Stimulated activated CD8-positive, alpha-beta memory T cell treated with anti-CD3 and anti-CD28 coated beads, Interleukin-7, amount 100 ng/mL, for 24 hours (primary cell): ENCODE results near the gene SRR.

Source experiments
- DNase-seq: peaks from one replicate; pipeline ENCODE4 v3.0.0-alpha.2; 2020; ENCODE audit warnings: low read depth

Gene SRR

GRCh38 chr17:2346475-2346874 lies 42.7 kb downstream of the SRR start:
- DNase-seq = no peak

- DNase-seq = no peak
Observed at GRCh38 chr17:2347805-2348685, 44.3 kb downstream of the SRR start.

GRCh38 chr17:2351269-2351668 lies 47.5 kb downstream of the SRR start:
- DNase-seq = no peak

DNA sequence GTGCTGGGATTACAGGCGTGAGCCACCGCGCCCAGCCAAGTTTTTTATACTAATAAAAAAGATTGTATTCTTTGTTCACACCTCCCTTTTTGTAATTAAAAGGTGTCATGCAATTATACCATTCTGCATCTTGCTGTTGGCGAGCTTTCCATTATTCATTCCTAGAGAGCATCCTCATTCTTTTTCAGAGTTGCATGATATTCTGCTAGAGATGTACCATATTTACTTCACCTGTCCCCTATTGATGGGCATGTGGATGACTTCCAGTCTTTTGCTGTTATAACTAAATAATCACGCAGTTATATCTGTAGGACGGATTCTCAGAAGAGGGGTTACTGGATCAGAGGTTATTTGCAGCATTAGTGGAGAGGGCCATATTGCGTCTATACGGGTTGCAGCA lies 50.6 kb downstream of the SRR start:
- no peak for DNase-seq

DNA sequence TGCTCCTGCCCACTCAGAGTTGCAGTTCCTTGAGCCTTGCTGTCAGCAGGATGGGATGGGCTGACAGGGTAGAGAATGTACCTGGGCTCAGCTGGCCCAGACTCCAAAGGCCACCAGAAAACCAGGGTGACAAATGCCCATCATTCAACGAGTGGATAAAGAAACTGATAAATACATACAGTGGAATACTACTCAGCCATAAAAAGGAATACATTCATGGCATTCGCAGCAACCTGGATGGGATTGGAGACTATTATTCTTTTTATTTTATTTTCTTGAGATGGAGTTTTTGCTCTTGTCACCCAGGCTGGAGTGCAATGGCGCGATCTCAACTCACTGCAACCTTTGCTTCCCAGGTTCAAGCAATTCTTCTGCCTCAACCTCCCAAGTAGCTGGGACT lies 53.5 kb downstream of the SRR start:
- DNase-seq = no peak

GRCh38 chr17:2357931-2358434 lies 54.2 kb downstream of the SRR start:
- DNase-seq = no peak

DNA sequence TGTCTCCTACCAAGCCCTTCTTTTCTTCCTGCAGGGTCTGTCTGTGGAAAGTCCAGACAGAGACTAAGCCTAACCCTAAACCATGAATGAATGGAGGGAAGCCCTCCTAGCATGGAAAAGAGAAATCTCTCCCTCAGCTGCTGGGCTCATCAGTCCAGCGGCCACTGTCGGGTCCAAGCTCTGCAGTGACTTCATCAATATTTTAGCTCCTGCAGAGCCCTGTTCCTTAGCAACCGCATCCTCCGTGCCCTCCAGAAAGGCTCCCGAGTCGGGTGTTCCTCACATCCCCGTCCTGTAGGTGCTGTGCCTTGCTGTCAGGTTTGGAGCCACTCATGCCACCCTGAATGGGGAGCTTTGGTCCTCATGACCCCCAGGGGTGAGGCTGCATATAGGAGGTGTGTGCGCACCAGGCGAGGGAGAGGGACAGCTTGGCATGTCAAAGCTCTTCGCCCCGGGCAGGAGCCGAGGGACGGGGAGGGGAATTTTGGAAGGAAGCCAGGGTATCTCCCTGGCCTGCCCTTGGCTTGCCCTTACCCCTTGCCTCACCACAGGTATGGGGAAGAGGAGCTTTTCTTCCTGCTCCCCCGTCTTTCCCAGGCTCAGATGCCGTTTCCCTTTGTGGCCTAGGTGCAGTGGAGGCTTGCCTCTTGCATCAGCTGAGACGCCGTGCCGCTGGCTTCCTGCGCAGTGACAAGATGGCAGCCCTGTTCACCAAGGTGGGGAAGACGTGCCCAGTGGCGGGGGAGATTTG lies 57.4 kb downstream of the SRR start:
- no peak for DNase-seq

DNA sequence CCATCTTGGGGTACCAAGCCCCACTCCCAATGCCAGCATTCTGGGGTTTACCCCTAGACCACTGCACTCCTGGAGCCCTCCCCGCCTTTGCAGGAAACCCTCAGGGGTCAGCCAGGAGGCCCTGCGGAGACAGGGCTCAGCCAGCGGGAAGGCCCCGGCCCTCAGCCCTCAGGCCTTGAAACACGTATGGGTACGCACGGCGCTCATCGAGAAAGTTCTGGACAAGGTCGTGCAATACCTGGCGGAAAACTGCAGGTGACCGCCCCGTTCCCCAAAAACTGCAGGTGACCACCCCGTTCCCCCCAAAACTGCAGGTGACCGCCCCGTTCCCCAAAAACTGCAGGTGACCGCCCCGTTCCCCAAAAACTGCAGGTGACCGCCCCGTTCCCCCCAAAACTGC lies 58.3 kb downstream of the SRR start:
- DNase-seq = no peak

DNA sequence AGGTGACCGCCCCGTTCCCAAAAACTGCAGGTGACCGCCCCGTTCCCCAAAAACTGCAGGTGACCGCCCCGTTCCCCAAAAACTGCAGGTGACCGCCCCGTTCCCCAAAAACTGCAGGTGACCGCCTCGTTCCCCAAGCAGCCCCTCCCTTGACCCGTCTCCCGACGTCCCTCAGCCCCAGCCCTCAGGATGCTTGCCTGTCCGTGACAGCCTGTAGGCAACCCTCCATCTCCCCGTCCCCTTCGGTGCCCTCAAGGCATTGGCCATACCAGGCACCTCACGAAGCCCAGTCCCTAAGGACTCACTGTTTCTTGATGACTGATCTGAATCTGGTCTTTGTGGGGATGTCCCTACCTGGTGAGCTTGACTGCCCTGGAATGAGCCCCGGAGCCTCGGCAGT lies 58.7 kb downstream of the SRR start:
- DNase-seq = no peak

DNA sequence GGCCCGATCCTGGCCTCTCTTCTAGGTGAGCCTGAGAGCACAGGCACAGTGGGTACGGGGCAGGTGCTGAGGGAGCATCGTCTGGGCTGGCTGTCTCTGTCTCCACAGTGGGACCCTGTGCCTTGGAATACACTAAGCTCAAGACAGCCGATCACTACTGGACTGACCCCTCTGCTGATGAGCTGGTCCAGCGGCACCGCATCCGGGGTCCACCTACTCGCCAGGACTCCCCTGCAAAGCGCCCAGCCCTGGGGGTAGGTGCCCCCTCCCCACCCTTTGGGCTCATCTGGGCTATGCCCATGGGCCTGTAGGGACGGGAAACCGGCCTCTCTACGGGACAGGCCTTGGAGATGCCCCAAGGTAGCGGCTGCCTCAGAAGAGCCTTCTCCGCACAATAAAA lies 59.1 kb downstream of the SRR start:
- no peak for DNase-seq

- no peak for DNase-seq
Observed at GRCh38 chr17:2363318-2363717, 59.6 kb downstream of the SRR start.

GRCh38 chr17:2363851-2364762 lies 60.4 kb downstream of the SRR start:
- no peak for DNase-seq

DNA sequence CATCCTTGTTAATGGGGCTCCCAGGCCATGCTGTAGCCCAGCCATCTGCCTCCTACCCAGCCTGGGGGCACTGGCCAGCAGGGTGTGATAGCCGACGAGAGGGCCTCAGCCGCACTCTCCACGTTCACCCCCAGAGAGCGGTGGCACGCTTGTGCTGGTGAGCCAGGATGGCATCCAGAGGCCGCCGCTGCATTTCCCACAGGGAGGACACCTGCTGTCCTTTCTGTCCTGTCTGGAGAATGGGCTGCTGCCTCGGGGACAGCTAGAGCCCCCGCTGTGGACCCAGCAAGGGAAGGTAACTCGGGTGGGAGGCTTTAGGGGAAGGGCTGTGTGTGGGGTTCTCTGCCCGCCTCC lies 61.0 kb downstream of the SRR start:
- DNase-seq = no peak

DNA sequence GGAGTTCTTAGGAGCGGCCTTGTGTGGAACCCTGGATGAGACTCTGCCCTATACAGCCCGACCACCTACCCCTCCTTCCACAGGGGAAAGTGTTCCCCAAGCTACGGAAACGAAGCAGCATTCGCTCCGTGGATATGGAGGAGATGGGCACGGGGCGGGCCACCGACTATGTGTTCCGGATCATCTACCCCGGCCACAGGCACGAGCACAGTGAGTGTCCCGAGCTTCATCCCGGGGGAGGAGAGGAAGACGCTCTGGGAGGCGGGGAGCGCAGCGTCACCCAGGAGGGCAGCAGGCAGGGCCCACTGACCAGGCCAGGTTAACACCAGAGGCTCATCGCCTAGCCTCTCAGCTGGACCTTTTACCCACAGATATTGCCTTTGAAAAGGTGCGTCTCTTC lies 61.4 kb downstream of the SRR start:
- DNase-seq = no peak

GRCh38 chr17:2366747-2367494 lies 63.2 kb downstream of the SRR start:
- no peak for DNase-seq

- no peak for DNase-seq
Observed at GRCh38 chr17:2368359-2368758, 64.6 kb downstream of the SRR start.

DNA sequence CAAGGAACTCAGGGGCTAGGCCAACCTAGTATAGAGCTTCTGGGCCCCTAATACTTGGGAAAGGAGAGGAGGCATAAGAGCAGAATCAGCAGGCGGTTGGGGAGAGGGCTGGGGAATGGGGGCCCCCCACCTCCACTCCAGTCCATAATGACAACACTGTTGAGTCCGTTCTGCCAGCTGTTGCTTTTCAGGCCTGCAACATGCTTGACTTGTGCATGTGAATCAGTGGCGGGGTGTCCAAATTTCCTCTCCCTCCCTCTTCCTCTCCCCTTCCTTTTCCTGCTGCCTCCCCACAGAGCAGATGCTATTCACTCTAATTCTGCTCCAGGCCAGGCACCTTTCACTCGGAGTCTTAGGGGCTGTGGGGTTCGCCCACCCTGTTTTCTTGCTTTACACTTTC lies 65.3 kb downstream of the SRR start:
- no peak for DNase-seq

DNA sequence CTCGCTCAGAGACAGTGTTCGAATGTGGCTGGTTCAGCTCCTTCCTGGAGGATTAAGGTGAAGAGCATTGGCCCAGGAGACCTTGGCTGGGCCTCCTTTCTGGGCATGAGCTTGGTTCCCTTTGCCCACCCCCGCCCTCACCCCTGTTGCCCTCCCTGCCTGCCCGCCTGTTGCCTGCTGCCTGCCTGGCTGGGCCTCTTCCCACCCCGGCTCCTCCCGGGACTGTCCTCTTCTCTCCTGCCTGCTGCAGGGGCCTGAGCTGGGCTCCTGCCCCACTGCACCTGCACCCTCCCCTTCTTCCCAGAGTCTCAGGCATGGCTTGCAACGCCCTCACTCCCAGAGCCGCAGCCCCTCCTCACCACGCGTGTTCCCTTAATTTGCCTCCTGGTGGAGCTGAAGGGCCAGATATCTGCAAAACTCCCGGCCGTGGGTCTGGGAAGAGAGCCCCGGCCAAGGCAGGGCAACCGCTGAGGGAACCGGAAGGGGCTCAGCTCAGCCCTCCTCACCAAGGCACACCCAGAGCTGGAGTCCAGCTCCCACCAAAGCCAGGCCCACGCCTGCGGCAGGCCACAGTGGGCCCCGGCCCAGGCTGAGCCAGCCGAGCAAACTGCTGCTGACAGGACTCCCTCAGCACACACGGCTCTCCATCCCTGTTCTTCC lies 65.9 kb downstream of the SRR start:
- DNase-seq = no peak

DNA sequence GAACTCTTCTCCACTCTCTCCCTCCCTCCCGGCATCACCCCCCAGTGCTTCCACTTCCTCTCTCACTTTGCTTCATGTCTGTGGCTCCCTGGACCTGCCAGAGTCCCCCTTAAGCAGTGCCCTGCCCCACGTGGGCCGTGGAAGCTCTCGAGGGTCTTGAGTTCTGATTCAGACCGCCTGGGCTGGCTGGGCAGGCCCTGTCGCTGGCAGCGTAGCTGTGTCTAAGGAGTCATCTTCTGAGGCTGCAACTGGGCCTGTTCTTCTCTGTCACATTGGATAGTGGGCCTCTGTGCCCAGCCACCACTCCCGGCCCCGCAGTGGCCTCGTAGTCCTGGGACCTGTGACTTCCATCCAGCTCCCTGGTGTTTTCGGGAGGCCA lies 66.5 kb downstream of the SRR start:
- DNase-seq = no peak

DNA sequence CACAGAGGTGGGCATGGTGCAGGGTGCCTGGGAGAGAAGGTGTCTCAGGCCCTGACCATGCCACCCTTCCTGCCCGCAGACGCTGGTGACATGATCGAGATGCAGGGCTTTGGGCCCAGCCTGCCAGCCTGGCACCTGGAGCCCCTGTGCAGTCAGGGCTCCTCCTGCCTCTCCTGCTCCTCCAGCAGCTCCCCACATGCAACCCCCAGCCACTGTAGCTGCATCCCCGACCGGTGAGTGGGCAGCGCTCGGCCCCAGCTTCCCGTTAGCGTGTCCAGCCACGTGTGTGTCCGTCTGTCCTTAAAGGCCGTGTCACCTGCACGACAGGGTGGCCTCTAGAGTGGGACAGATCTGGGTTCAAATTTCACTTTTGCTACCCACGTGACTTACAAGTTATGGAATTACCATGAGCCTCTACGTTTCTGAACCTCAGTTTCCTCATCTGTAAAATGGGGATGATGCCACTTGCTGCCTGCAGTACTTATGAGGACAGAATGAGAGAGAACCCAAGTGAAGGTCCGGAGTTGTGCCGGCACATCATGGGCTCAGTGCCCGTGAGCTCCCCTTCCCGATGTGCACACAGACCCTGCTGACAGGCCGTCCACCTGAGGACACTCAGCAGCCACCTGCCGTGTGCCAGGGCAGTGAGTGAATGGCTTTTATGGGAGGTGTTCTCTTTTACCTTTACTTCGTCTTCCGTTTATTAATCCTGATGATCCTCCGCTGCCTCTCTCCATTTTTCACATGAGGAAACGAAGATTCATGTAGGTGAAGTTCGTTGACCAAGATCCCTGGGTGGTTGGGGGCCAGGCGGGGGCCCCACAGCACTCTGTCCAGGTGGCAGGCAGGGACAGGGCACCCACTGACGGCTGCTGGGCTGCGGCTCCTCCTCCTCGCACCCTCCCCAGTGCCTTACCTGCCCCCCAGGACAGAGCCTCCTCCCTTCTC lies 67.7 kb downstream of the SRR start:
- no peak for DNase-seq
